ENCODE measurements around the gene MMP11.

The MMP11 gene

GRCh38 chr22:23831261-23831660 lies 58.6 kb downstream of the MMP11 start:
- DNase-seq (ENCODE audit: low read depth in 2 of 2), result no peak

- no peak for DNase-seq (ENCODE audit: low read depth in 2 of 2)
Measured at GRCh38 chr22:23831781-23832180, 59.1 kb downstream of the MMP11 start.

- no peak for DNase-seq (ENCODE audit: low read depth in 2 of 2)
Measured at GRCh38 chr22:23832226-23833016, 59.8 kb downstream of the MMP11 start.

- DNase-seq (ENCODE audit: low read depth in 2 of 2), result no peak
Measured at GRCh38 chr22:23833017-23833751, 60.5 kb downstream of the MMP11 start.

All from stimulated activated CD4-positive, alpha-beta T cell treated with anti-CD3 and anti-CD28 coated beads, Interleukin-4, amount 100 ng/mL, for 48 hours (primary cell).